GM12878 (cell line): ENCODE measurements around the gene ATF6.

Experiments used
- HDAC2 ChIP-seq: fragments of 200-600 bp; sonication (generic); IDR thresholded peaks from 2 replicates; pipeline ENCODE4 v1.6.1; 2017
- MTA3 ChIP-seq: IDR thresholded peaks from 2 replicates; pipeline ENCODE4 v1.6.1; 2012; ENCODE audit warnings: low read length, inconsistent platforms, borderline replicate concordance
- NFYB ChIP-seq: IDR thresholded peaks from 2 replicates; pipeline ENCODE4 v1.6.1; 2011; ENCODE audit warnings: low read depth, mild to moderate bottlenecking, low read length, improper control_type of control experiment, moderate library complexity; ENCODE audit not compliant: insufficient read depth
- NRF1 ChIP-seq: conservative IDR thresholded peaks from 2 replicates; pipeline ENCODE4 v1.6.1; 2011; ENCODE audit warnings: mild to moderate bottlenecking, low read depth, low read length, improper control_type of control experiment
- PML ChIP-seq: IDR thresholded peaks from 2 replicates; pipeline ENCODE4 v1.6.1; 2012; ENCODE audit warnings: low read length, inconsistent platforms
- RAD21 ChIP-seq: IDR thresholded peaks from 2 replicates; pipeline ENCODE4 v1.6.1; 2011; ENCODE audit warnings: mild to moderate bottlenecking, low read depth, low read length, moderate library complexity; ENCODE audit not compliant: insufficient read depth
- TAF1 ChIP-seq: IDR thresholded peaks from 2 replicates; pipeline ENCODE4 v1.6.1; 2011; ENCODE audit warnings: mild to moderate bottlenecking, low read depth, low read length, borderline replicate concordance
- USF2 ChIP-seq: IDR thresholded peaks from 2 replicates; pipeline ENCODE4 v1.6.1; 2011; ENCODE audit warnings: low read depth, low read length, improper control_type of control experiment, borderline replicate concordance
- TF ChIP-seq, protein P1 (sequence below), 3 experiments: IDR thresholded peaks in 2 of 3; conservative IDR thresholded peaks in 1 of 3; 2 replicates each; pipeline ENCODE4 v1.5.1; 2011; ENCODE audit warnings: low read depth in 3 of 3, low read length in 3 of 3, mild to moderate bottlenecking in 3 of 3, control low read depth in 2 of 3, moderate library complexity in 2 of 3, inconsistent platforms in 1 of 3, mixed read lengths in 1 of 3; ENCODE audit not compliant: control insufficient read depth in 2 of 3, insufficient read depth in 1 of 3; ENCODE audit errors: extremely low read depth in 1 of 3
- TF ChIP-seq, protein P2 (sequence below): IDR thresholded peaks from 2 replicates; pipeline ENCODE4 v1.6.1; 2011; ENCODE audit warnings: borderline replicate concordance, low read depth, mild to moderate bottlenecking, moderate library complexity, mixed read lengths, low read length; ENCODE audit not compliant: insufficient read depth; ENCODE audit errors: extremely low read length

DNA sequence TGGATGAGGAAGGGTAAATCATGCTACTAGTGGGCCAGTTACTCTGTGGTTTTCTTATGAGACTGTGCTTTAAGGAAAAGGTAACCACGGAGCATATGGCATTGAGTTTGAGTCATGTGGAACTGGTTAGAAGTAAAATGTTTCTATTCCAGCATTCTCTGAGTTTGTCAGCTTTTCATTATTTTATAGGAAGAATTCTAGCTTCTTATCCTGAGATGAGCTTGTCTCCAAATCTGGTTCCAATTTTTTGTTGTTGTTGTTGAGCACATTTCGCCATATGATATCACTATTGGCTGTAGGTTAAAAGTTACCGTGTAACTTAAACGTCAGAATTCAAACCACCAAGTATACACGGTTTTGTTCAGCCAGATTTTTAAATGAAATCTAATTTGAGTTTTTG is 69.9 kb downstream of the ATF6 start:
- TF ChIP-seq RAD21: no peak
- no peak for TF ChIP-seq NFYB
- no peak for TF ChIP-seq MTA3
- TF ChIP-seq TAF1: no peak
- TF ChIP-seq, protein P1, sequence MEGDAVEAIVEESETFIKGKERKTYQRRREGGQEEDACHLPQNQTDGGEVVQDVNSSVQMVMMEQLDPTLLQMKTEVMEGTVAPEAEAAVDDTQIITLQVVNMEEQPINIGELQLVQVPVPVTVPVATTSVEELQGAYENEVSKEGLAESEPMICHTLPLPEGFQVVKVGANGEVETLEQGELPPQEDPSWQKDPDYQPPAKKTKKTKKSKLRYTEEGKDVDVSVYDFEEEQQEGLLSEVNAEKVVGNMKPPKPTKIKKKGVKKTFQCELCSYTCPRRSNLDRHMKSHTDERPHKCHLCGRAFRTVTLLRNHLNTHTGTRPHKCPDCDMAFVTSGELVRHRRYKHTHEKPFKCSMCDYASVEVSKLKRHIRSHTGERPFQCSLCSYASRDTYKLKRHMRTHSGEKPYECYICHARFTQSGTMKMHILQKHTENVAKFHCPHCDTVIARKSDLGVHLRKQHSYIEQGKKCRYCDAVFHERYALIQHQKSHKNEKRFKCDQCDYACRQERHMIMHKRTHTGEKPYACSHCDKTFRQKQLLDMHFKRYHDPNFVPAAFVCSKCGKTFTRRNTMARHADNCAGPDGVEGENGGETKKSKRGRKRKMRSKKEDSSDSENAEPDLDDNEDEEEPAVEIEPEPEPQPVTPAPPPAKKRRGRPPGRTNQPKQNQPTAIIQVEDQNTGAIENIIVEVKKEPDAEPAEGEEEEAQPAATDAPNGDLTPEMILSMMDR (IDR thresholded peaks at IDR 0.05 in 2 of 3, conservative IDR thresholded peaks at IDR 0.05 in 1 of 3; ENCODE audit: control insufficient read depth in 2 of 3, extremely low read depth in 1 of 3, insufficient read depth in 1 of 3, low read depth in 3 of 3, low read length in 3 of 3): no peak
- TF ChIP-seq, protein P2, sequence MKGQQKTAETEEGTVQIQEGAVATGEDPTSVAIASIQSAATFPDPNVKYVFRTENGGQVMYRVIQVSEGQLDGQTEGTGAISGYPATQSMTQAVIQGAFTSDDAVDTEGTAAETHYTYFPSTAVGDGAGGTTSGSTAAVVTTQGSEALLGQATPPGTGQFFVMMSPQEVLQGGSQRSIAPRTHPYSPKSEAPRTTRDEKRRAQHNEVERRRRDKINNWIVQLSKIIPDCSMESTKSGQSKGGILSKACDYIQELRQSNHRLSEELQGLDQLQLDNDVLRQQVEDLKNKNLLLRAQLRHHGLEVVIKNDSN: no peak
- TF ChIP-seq PML: no peak
- TF ChIP-seq HDAC2: no peak
- no peak for TF ChIP-seq NRF1
- TF ChIP-seq USF2: no peak
